ENCODE data around the gene HS3ST2.
A peak's percentile ranks its signal among the peaks of the same experiment; 100 is the strongest.
"Not testable (repeated sequence)": the region's sequence is repeated elsewhere in the genome, so short reads cannot be mapped to it uniquely, and the experiment has no call there.

HS3ST2 gene

GRCh38 chr16:22932032-22932771 lies 118.2 kb downstream of the HS3ST2 start:
- no peak for DNase-seq (ENCODE audit: low read depth)

DNA sequence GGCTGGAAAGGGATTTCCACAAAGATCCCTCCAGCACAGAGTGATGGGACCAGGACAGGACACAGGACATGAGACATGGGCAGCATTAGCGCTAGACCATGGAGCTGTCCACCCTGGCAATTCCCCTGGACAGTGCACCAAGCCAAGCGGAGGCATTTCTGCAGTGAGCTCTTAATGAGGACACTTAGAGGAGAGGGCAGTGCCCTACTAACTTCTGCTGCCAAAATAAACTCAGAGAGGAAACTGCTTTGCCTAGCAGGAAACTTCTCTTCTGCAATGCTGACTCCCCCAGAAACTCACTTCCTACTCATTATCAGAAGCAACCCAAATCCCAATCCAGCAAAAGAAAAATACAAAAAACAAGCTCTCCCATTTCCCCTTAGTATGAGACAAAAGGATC lies 119.2 kb downstream of the HS3ST2 start:
- DNase-seq (ENCODE audit: low read depth): no peak

DNA sequence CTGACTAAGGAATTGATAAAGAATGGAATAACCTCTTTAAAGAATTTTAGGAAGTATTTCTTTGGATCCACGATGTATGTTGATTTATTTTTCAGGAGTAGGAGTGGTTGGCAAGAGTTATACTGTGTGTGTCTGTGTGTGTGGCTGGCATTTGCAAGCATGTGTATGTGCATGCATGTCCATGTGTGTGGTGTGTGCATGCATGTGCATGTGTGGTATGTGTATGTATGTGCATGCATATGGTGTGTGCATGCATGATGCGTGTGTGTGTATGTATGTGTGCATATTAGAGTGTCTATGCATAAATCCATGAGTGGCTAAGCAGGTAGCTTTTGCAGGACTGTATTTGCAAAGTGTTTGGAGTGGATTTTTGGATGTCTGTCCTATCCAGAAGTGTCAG lies 120.8 kb downstream of the HS3ST2 start:
- DNase-seq (ENCODE audit: low read depth): no peak

GRCh38 chr16:22937169-22937568 lies 123.2 kb downstream of the HS3ST2 start:
- no peak for DNase-seq (ENCODE audit: low read depth)

GRCh38 chr16:22938647-22939046 lies 124.7 kb downstream of the HS3ST2 start:
- no peak for DNase-seq (ENCODE audit: low read depth)

DNA sequence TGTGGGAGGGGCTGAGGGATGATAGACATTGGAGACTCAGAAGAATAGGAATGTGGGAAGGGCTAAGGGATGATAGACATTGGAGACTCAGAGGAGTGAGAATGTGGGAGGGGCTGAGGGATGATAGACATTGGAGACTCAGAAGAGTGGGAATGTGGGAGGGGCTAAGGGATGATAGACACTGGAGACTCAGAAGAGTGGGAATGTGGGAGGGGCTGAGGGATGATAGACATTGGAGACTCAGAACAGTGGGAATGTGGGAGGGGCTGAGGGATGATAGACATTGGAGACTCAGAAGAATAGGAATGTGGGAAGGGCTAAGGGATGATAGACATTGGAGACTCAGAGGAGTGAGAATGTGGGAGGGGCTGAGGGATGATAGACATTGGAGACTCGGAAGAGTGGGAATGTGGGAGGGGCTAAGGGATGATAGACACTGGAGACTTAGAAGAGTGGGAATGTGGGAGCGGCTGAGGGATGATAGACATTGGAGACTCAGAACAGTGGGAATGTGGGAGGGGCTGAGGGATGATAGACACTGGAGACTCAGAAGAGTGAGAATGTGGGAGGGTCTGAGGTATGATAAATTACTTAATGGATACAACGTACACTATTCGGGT lies 125.9 kb downstream of the HS3ST2 start:
- DNase-seq (ENCODE audit: low read depth): not testable (repeated sequence)

DNA sequence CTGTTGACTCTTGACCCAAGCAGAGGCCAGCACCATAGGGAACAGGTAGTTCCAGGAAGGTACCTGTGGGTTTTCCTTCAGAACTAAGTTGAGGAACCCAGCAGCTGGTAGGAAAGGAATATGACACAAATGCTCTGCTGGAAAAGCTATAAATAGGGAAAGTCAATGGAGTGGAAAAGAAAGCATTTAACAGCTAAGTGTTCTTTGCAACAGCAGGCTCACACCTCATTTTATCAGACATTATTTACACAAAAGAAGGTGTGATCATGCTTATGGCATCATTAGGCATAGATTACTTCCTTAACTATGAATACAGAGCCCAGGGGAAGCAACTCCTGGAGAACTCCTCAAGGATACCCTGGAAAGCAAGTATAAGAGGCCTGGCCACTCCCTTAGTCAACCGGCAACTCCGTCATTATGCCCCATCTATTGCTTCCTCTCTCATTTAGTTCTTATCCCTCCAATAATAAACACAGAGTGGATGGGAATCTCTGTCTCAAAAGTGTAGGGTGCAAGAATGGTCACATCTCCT lies 128.1 kb downstream of the HS3ST2 start:
- no peak for DNase-seq (ENCODE audit: low read depth)

DNA sequence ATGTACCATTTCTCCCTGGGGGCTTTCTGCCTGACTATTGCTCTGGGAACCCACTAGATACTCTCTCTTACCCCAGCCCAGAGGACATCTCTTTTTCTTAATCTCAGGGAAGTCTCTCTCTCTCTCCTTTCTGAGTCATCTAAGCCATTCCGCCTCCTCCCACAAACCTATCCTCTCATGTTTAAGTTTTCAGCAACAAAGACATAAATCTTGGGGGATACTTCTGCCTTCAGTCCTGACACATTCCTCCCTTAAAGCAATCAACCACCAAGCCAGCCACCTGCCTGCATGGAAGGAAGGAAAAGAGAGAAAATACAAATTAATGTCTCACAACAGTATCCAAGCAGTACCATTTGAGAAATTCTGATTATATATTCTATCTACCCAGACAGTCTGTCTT lies 128.8 kb downstream of the HS3ST2 start:
- DNase-seq (ENCODE audit: low read depth): no peak

- DNase-seq (ENCODE audit: low read depth): no peak
These were observed 131.4 kb downstream of the HS3ST2 start for GRCh38 chr16:22945361-22945760.

GRCh38 chr16:22946433-22946832 lies 132.5 kb downstream of the HS3ST2 start:
- DNase-seq (ENCODE audit: low read depth): no peak

- DNase-seq (ENCODE audit: low read depth): no peak
These were observed 134.2 kb downstream of the HS3ST2 start for GRCh38 chr16:22948058-22948602.

DNA sequence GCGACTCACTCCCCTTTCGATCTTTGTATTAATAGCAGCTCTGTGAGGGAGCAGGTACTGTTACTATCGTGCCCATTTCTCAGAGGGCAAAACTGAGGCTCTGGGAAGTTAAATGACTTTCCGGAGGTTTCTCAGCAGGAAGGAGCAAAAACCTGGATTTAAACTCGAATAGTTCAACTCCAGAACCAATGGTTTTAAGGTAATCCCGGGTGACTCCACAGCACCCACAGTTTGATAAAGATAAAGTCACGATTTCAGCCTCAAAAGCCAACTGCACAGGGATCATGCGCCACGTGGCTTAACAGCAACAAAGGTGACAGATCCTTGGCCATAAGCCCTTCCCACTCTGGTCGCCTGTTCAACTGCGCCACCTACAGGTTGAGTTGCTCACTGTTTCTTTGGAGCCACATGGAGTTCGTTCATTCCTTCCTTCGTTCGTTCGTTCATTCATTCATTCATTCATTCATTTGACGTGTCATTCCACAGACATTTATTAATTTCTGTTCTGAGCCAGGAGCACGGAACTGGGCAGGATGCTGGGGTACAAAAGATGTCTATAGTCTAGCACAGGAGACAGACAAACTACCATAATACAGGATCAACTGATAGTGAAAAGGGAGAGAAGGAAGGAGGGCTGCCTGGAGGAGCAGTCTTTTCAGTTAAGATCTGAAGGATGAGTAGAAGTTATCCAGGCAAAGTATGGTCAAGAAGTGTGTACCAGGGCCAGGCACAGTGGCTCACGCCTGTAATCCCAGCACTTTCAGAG lies 134.8 kb downstream of the HS3ST2 start:
- peak; percentile 36 for DNase-seq (ENCODE audit: low read depth)

GRCh38 chr16:22955461-22956070 lies 141.6 kb downstream of the HS3ST2 start:
- DNase-seq (ENCODE audit: low read depth): no peak

- DNase-seq (ENCODE audit: low read depth): no peak
These were observed 147.2 kb downstream of the HS3ST2 start for GRCh38 chr16:22961206-22961605.

DNA sequence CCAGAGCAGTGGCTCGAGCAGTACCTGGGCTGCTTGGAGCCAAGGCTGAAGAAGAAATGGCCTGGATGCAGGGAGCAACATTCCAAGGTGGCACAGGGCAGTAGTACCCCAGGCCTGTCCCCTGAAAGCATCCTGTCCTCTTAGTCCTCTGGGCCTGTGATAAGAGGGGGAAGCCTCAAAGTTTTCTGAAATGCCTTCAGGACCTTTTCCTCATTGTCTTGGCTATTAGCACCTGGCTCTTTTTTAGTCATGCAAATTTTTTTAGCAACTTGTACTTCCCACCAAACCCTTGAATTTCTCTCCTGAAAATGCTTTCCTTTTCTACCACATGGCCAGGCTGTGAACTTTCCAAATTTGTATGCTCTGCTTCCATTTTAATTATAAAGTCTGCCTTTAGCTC lies 148.9 kb downstream of the HS3ST2 start:
- no peak for DNase-seq (ENCODE audit: low read depth)
